Measurements from ENCODE around the gene FBXL17. TPM values are rescaled to one million over a fixed set of nuclear protein-coding genes. Genes with fewer than 3 reads are reported as not detected.

Gene FBXL17
- total RNA-seq, 1 donor from 2014 or later, result 15.9 TPM

DNA sequence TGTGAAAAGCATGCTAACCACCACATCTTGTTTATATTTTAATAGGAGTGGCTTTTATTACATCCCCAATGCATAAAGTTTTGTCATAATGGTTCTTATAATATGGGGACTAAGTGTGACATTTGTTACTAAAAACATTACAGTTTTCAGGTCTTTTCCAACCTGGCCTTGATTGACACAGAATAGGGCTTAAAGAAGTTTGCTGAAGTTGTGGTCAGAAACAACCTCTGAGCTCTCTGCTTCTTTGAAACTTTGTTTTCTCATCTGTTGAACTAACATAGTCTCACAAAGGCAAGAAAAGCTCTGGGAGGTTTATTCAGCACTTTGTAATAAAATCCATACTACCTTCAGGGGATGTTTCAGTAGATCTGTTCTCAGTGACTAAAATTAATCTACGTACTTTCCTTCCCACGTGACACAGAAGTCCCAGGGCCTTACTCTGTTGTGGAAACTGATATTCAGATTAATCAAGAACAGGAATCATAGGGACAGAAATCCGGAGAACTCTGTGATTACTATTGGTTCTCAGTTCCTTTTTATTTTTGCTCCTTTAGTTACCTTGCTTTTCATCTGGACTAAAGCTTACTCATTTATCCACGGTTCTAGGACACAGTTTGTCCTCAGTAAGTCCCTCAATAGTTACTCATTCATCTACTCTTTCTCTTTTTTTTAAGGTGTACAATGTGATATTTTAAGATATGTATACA is 422.2 kb downstream of the FBXL17 start:
- H3K27ac Mint-ChIP-seq, result no peak overlapping the region
- H3K27me3 Mint-ChIP-seq, result no peaks in the 10 kb centered on the region
- peaks cover 1% of the 10 kb centered on the region for H3K4me1 Mint-ChIP-seq (ENCODE audit: low read depth)
- no peak overlapping the region for H3K4me3 Mint-ChIP-seq (ENCODE audit: low read depth)
- TF ChIP-seq, protein P1, sequence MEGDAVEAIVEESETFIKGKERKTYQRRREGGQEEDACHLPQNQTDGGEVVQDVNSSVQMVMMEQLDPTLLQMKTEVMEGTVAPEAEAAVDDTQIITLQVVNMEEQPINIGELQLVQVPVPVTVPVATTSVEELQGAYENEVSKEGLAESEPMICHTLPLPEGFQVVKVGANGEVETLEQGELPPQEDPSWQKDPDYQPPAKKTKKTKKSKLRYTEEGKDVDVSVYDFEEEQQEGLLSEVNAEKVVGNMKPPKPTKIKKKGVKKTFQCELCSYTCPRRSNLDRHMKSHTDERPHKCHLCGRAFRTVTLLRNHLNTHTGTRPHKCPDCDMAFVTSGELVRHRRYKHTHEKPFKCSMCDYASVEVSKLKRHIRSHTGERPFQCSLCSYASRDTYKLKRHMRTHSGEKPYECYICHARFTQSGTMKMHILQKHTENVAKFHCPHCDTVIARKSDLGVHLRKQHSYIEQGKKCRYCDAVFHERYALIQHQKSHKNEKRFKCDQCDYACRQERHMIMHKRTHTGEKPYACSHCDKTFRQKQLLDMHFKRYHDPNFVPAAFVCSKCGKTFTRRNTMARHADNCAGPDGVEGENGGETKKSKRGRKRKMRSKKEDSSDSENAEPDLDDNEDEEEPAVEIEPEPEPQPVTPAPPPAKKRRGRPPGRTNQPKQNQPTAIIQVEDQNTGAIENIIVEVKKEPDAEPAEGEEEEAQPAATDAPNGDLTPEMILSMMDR (IDR thresholded peaks at IDR 0.05; ENCODE audit: unreplicated experiment), result no peak
- DNase-seq (ENCODE audit: low spot score, unreplicated experiment), result no peak
- H3K9me3 Mint-ChIP-seq (ENCODE audit: low read depth), result no peaks in the 10 kb centered on the region
- no peaks in the 10 kb centered on the region for H3K36me3 Mint-ChIP-seq (ENCODE audit: insufficient read depth)

DNA sequence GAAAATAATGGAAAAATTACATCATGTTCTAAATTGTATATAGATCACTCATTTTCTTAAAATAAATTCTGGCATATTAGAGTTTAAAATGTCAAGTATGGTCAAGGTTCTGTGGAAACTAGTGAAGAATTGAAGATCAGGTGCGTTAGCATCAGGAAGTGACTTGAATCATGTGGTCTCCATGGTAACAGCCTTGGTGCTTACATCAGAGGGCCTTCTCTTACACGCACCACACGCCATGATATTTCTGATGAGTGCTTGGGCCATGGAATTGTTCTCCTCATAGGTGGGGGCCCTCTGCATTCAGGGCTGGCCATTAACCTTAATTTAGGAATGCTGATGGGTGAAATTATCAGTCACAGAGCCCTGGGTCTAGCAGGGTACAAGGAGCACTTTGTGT is 423.0 kb downstream of the FBXL17 start:
- H3K27me3 Mint-ChIP-seq, result no peaks in the 10 kb centered on the region
- peaks cover 1% of the 10 kb centered on the region for H3K4me1 Mint-ChIP-seq (ENCODE audit: low read depth)
- TF ChIP-seq, protein P1 (IDR thresholded peaks at IDR 0.05; ENCODE audit: unreplicated experiment), result no peak
- DNase-seq (ENCODE audit: low spot score, unreplicated experiment), result no peak
- no peaks in the 10 kb centered on the region for H3K36me3 Mint-ChIP-seq (ENCODE audit: insufficient read depth)
- H3K4me3 Mint-ChIP-seq (ENCODE audit: low read depth), result no peak overlapping the region
- H3K9me3 Mint-ChIP-seq (ENCODE audit: low read depth), result no peaks in the 10 kb centered on the region
- H3K27ac Mint-ChIP-seq, result peak overlapping the region; percentile 37

DNA sequence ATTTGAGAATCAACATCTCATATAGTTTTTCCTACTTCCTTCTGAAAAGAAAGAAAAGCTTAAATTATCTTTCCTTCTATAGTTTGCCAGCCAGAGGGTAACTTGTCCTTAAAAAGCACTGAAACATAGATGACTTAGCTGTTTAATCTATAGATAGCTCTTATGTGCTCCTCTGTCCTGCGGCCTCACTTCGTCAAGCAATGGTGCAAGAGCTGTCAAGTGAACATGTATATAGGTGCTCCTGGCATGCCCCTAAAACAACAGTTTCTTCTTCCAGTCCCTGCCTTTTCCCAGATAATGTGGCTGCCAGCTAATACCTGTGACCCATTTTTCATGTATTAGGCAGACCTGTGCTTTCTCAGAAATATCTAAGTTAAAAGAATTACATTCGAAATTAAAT is 423.5 kb downstream of the FBXL17 start:
- DNase-seq (ENCODE audit: low spot score, unreplicated experiment), result no peak
- no peaks in the 10 kb centered on the region for H3K27me3 Mint-ChIP-seq
- no peaks in the 10 kb centered on the region for H3K9me3 Mint-ChIP-seq (ENCODE audit: low read depth)
- TF ChIP-seq, protein P1 (IDR thresholded peaks at IDR 0.05; ENCODE audit: unreplicated experiment), result no peak
- H3K27ac Mint-ChIP-seq, result no peak overlapping the region
- peaks cover 1% of the 10 kb centered on the region for H3K4me1 Mint-ChIP-seq (ENCODE audit: low read depth)
- no peaks in the 10 kb centered on the region for H3K36me3 Mint-ChIP-seq (ENCODE audit: insufficient read depth)
- H3K4me3 Mint-ChIP-seq (ENCODE audit: low read depth), result no peak overlapping the region

- TF ChIP-seq, protein P1 (IDR thresholded peaks at IDR 0.05; ENCODE audit: unreplicated experiment), result no peak
- Mint-ChIP-seq H3K27ac (no peak overlapping the region), H3K4me1 (ENCODE audit: low read depth) (peaks cover 1% of the 10 kb centered on the region), H3K36me3 (ENCODE audit: insufficient read depth) (no peaks in the 10 kb centered on the region), H3K27me3 (no peaks in the 10 kb centered on the region), H3K9me3 (ENCODE audit: low read depth) (no peaks in the 10 kb centered on the region), H3K4me3 (ENCODE audit: low read depth) (no peak overlapping the region)
- no peak for DNase-seq (ENCODE audit: low spot score, unreplicated experiment)
These were observed 424.8 kb downstream of the FBXL17 start for GRCh38 chr5:107957051-107957450.

GRCh38 chr5:107955321-107955720 is 426.6 kb downstream of the FBXL17 start:
- no peaks in the 10 kb centered on the region for H3K27me3 Mint-ChIP-seq
- H3K4me3 Mint-ChIP-seq (ENCODE audit: low read depth), result no peak overlapping the region
- peaks cover 1% of the 10 kb centered on the region for H3K4me1 Mint-ChIP-seq (ENCODE audit: low read depth)
- TF ChIP-seq, protein P1 (IDR thresholded peaks at IDR 0.05; ENCODE audit: unreplicated experiment), result no peak
- no peak for DNase-seq (ENCODE audit: low spot score, unreplicated experiment)
- no peak overlapping the region for H3K27ac Mint-ChIP-seq
- H3K9me3 Mint-ChIP-seq (ENCODE audit: low read depth), result no peaks in the 10 kb centered on the region
- H3K36me3 Mint-ChIP-seq (ENCODE audit: insufficient read depth), result no peaks in the 10 kb centered on the region
